Stomach (tissue), 4 donors: ENCODE measurements around the gene NLRC5.

ENCODE experiments used
- EP300 ChIP-seq: sonication (generic); formaldehyde crosslinking; IDR thresholded peaks from one replicate; pipeline ENCODE4 v1.6.1; 2017; ENCODE audit warnings: antibody characterized with exemption
- POLR2A ChIP-seq, 4 donors: fragments of 450-650 bp; IDR thresholded peaks; one replicate each; pipeline ENCODE4 v1.6.1; 2016; ENCODE audit warnings: antibody characterized with exemption in 4 of 4, control low read depth in 2 of 4, mild to moderate bottlenecking in 1 of 4, moderate library complexity in 1 of 4
- POLR2AphosphoS5 ChIP-seq, 3 donors: sonication (generic); formaldehyde crosslinking; IDR thresholded peaks; one replicate each; pipeline ENCODE4 v1.6.1; 2016; ENCODE audit warnings: antibody characterized with exemption in 3 of 3
- TF ChIP-seq, protein P1 (sequence below), 7 experiments: fragments of 450-650 bp in 4 of 7; fragments of 200-600 bp in 3 of 7; sonication (generic) in 3 of 7; IDR thresholded peaks; one replicate each; pipeline ENCODE4 v1.5.1; 2016 to 2019; ENCODE audit warnings: antibody characterized with exemption in 7 of 7, control low read depth in 2 of 7, mild to moderate bottlenecking in 1 of 7

GRCh38 chr16:56950051-56950450 is 39.3 kb upstream of the NLRC5 start:
- TF ChIP-seq, protein P1, sequence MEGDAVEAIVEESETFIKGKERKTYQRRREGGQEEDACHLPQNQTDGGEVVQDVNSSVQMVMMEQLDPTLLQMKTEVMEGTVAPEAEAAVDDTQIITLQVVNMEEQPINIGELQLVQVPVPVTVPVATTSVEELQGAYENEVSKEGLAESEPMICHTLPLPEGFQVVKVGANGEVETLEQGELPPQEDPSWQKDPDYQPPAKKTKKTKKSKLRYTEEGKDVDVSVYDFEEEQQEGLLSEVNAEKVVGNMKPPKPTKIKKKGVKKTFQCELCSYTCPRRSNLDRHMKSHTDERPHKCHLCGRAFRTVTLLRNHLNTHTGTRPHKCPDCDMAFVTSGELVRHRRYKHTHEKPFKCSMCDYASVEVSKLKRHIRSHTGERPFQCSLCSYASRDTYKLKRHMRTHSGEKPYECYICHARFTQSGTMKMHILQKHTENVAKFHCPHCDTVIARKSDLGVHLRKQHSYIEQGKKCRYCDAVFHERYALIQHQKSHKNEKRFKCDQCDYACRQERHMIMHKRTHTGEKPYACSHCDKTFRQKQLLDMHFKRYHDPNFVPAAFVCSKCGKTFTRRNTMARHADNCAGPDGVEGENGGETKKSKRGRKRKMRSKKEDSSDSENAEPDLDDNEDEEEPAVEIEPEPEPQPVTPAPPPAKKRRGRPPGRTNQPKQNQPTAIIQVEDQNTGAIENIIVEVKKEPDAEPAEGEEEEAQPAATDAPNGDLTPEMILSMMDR (IDR thresholded peaks at IDR 0.05): no peak
- TF ChIP-seq POLR2A (IDR thresholded peaks at IDR 0.05) (no peak), EP300 (no peak), POLR2AphosphoS5 (IDR thresholded peaks at IDR 0.05) (no peak)
